ENCODE results near the gene TIPIN.
"Not testable (repeated sequence)": the region's sequence is repeated elsewhere in the genome, so short reads cannot be mapped to it uniquely, and the experiment has no call there.

The TIPIN gene

DNA sequence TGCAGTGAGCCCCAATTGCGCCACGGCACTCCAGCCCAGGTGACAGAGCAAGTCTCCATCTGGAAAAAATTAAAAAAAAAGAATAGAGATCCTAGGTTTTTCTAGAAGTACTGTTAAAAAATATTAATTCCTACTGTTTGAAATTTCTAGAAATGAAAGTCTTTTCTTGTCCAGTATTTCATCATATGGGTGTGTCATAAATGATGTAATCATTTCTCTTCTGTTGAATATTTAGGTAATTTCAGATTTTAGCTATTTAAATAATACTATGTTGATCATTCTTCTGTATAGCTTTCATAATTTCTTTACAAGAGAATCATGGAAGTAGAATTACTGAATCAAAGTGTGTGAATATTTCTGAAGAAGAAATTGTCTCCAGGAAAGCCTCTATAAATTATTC lies 24.9 kb upstream of the TIPIN start:
- DNase-seq, result not testable (repeated sequence)

DNA sequence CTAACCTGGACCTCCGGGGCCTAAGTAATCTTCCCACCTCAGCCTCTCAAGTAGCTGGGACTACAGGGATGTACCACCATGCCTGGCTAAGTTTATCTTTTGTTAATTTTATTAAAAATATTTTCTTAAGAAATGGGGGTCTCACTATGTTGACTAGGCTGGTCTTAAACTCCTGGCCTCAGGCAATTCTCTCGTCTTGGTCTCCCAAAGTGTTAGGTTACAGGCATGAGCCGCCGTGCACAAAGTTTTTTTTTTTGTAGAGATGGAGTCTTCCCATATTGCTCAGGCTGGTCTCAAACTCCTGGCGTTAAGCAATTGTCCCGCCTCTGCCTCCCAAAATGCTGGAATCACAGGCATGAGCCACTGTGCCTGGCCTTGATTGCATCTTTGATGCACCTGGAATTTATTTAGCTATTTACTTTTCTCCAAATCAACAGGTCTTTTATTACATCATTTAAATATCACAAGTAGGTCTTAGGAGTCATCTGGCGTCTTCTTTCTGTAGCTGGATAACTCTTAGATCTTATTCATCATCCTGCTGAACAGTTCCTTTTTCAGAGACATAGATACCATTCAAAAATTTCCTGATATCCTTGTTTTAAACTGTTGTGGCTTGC lies 22.4 kb upstream of the TIPIN start:
- DNase-seq, result no peak

DNA sequence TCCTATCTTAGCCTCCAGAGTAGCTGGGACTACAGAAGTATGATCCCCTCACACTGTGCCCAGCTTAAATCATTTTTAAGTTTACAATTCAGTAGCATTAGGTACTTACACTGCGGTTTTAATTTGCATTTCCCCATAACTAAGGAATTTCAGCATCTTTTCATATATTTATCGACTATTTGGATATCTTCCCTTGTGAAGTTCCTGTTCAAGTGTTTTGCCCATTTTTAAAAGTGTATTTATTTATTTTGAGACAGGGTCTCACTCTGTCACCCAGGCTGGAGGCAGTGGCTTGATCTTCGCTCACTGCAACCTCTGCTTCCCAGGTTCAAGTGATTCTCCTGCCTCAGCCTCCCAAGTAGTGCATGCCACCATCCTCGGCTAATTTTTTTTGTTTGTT lies 17.7 kb upstream of the TIPIN start:
- no peak for DNase-seq

DNA sequence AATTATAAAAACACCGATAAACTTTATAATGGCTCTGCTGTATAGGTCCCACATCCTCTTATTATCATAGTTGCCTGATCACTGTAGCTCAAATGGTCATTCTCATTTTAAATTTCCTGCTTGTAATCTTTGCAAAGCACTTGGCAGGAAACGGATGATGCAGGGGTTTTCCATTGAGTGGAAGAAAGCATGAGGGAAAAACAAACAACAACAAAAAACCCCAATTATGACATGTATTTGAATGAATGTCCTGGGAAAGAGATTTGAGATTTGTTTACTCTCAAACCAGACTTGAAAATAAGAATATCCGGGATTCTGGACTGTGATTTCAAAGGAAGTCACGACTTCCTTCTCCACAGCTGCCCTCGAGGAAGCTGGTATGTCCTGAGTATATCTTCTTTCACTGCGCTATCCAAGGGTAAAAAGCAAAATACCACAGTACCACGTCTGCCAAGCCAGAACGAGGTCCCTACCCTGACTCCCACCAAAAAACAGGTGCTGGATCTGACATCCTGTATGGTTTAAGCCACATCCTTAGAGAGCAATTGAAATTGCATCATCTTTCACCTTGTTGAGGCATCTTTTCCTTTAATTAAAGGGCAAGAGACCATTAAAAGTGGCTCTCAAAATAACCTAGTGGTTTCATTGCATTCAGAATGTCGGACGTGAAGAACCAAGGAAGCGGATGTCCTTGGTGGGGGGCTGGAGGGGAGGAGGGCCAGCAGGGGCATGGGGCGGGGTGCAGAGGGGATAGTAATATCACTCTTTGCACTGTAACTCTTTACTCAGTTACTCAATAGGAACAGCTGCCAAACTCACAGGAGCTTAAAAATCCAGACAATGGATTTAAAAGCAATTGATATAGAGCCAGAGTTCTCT lies 13.5 kb upstream of the TIPIN start:
- DNase-seq, result peak in 1 of 2 donors; percentile 35

DNA sequence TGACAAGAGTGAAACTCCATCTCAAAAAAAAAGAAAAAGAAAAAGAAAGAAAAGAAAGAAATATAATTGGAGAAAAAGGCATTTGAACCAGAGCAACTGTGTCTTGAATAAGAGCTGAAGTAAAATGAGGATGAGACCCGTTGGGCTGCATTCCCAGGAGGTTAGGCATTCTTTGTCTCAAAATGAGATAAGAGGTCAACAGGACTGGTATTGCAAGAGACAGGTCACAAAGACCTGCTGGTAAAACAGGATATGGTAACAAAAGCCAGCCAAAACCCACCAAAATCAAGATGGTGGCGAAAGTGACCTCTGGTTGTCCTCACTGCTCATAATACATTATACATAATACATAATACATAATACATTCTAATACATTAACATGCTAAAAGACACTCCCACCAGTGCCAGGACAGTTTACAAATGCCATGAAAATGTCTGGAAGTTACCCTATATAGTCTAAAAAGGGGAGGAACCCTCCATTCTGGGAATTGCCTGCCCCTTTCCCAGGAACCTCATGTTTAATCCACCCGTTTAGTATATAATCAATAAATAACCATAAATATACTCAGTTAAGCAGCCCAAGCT lies 8.6 kb upstream of the TIPIN start:
- DNase-seq, result no peak

- DNase-seq, result no peak
These were observed 6.3 kb upstream of the TIPIN start for GRCh38 chr15:66362776-66363175.

DNA sequence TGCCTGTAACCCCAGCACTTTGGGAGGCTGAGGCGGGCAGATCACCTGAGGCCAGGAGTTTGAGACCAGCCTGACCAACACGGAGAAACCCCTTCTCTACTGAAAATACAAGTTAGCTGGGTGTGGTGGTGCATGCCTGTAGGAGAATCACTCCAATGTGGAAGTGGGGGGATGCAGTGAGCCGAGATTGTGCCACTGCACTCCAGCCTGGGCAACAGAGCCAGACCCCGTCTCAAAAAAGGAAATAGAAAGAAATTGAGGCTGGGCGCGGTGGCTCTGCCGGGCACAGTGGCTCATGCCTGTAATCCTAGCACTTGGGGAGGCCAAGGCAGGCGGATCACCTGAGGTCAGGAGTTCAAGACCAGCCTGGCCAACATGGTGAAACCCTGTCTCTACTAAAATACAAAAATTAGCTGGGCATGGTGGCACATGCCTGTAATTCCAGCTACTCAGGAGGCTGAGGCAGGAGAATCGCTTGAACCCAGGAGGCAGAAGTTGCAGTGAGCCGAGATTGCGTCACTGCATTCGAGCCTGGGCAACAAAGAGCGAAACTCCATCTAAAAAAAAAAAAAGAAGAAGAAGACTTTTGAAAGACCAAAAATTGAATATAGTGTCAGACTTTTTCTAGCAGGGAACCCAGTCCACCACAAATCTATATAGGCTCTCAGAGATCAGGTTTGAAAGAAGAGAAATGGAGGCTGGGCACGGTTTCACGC lies 5.4 kb upstream of the TIPIN start:
- not testable (repeated sequence) for DNase-seq

DNA sequence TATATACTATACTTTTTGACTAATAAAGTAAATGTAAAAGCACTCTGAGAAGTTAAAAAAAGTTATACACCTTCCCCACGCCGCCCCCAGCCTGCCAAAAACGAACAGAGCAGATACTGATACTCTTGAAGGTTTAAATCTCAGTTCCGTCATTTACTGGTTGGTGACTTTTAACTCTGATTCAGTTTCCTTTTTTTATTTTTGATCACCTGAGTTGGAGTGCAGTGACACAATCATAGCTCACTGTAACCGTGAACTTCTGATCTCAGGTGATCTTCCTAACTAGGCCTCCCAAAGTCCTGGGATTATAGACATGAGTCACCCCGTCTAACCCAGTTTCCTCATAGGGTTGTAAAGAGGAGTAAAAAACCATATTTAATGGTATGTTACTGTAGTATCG lies 3.3 kb upstream of the TIPIN start:
- no peak for DNase-seq

DNA sequence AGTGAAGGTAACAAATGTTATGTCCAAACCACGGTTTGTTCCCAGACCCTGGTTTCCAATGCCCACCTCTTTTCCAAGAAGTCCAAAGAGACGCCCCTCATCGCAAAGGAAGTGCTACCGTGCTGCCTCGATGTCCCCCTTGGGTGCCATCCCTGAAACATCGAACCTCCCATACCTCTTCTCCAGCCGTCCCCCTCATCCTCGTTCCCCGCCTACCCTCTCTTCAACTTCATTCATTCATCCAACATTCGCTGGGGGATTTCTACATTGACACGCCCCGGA lies 467 bp downstream of the TIPIN start:
- peak in 1 of 2 donors; percentile 2 for DNase-seq

- not testable (repeated sequence) for DNase-seq
These were observed 8.0 kb downstream of the TIPIN start for GRCh38 chr15:66348530-66348929.

DNA sequence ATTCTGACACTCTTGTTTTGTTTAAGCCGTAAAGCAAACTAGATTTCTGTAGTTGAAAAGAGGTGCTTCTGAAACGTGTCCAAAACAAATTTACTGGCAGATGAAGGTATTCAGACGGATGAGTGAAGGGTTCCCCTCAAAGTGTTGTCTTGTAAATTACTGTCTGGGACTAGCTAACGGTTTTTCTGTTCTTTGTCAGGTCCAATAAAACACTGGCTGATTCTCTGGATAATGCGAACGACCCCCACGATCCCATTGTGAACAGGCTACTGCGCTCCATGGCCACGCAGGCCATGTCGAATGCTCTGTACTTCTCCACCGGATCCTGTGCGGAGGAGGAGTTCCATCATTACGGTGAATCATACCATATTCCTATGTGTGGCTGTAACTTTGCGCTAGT lies 27.7 kb downstream of the TIPIN start:
- no peak for DNase-seq

GRCh38 chr15:66327736-66328135 lies 28.7 kb downstream of the TIPIN start:
- no peak for DNase-seq

DNA sequence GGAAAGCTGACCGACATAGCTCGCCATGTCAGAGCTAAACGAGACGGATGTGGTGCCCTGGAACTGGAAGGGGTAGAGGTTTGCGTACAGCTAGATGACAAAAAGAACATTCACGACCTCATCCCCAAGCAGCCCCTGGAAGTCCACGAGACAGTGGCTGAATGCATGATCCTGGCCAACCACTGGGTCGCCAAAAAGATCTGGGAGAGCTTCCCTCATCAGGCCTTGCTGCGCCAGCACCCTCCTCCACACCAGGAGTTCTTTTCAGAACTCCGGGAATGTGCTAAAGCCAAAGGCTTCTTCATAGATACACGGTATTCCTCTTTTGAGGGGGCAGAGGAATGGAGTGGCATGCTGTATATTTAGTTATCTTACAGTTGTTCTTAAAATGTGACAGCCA lies 30.4 kb downstream of the TIPIN start:
- DNase-seq, result no peak

GRCh38 chr15:66323312-66323928 lies 33.1 kb downstream of the TIPIN start:
- no peak for DNase-seq

- DNase-seq, result no peak
These were observed 44.3 kb downstream of the TIPIN start for GRCh38 chr15:66312144-66312543.

DNA sequence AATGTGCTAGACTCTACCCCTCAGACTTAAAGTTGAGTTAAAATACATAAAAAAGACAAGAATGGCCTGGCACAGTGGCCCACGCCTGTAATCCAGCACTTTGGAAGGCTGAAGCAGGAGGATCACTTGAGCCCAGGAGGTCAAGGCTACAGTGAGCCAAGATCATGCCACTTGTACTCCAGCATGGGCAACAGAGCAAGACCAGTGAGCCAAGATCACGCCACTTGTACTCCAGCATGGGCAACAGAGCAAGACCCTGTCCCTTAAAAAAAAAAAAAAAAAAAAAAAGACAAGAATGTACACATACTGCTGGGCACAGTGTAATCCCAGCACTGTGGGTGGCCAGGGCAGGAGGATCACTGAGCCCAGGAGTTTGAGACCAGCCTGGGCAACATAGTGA lies 45.7 kb downstream of the TIPIN start:
- no peak for DNase-seq

DNA sequence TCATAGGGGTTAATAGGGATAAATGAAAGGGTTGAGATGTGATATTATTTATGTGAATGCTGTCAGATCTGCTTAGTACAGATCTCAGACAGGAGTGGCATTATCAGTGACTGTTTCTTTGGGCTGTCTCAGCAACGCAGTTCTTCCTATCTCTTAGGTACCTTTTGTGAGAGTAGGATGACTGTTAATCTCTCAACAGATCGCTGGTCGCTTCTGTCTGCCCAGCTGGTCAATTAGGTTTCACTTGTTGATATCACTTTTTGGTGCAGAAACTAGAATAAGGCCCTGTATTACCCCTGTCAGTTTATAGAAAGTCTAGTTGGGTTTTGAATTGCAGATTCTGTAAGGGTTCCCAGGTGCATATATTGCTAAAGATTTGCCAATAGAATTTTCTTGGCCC lies 46.7 kb downstream of the TIPIN start:
- no peak for DNase-seq

DNA sequence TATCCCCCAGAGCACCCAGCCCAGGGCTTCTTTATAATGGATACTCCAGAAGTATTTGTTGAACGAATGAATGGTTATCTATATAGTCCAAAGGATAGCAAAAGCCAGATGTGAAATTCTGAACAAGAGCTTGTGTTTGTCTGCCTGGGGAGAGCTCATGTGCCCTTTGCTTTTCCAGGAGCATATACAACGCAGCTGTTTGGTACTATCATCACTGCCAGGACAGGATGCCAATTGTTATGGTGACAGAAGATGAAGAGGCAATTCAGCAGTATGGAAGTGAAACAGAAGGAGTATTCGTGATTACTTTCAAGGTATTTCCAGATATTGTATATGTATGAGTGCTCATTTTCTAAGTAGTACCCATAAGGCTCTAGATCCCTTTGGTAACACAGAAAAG lies 48.0 kb downstream of the TIPIN start:
- no peak for DNase-seq

DNA sequence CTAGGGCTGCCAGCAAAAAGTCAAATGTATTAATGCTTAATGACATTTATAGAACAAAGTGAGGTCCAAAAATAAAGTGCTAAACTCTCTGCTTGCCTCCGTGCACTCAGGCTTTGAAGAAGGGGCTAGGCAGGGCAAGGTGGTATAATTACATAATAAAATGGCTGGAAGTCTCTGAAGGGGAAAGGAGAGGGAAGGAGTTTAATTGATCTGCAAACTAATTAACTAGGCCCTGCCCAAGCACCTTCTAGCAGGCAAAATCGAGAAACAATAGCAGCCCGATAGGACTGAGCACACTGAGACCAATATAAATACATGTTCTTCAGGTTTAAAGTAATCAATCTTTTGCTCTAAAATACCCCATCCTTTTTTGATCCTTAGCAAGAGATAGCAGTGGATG lies 50.1 kb downstream of the TIPIN start:
- no peak for DNase-seq

- not testable (repeated sequence) for DNase-seq
These were observed 52.1 kb downstream of the TIPIN start for GRCh38 chr15:66304425-66304824.

GRCh38 chr15:66302489-66303278 lies 53.8 kb downstream of the TIPIN start:
- no peak for DNase-seq

GRCh38 chr15:66298803-66299251 lies 57.7 kb downstream of the TIPIN start:
- DNase-seq, result no peak

Data from CD4-positive, alpha-beta T cell treated with Interleukin-1 beta for 1 hour (primary cell).